ENCODE results near the gene ATXN1. TPM values are rescaled to one million over a fixed set of nuclear protein-coding genes. Genes with fewer than 3 reads are reported as not detected.

The ATXN1 gene
- total and polyA plus RNA-seq, 2 experiments from 2014 or later: 4.8 to 9.1 TPM

DNA sequence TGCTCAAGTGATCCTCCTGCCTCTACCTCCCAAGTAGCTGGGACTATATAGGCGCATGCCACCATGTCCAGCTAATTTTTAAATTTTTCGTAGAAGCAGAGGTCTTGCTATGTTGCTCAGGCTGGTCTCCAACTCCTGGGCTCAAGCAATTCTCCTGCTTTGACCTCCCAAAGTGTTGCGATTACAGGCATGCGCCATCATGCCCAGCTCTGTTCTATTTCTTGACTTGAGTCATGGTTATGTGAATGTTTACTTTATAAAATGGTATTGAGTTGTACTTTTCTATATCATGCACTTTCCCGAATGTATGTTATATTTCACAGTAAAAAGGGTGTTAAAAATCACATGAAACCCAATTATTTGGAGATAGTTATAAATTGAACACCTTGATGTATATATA, 17.3 kb upstream of the ATXN1 start (continued):
- TF ChIP-seq, protein P1, sequence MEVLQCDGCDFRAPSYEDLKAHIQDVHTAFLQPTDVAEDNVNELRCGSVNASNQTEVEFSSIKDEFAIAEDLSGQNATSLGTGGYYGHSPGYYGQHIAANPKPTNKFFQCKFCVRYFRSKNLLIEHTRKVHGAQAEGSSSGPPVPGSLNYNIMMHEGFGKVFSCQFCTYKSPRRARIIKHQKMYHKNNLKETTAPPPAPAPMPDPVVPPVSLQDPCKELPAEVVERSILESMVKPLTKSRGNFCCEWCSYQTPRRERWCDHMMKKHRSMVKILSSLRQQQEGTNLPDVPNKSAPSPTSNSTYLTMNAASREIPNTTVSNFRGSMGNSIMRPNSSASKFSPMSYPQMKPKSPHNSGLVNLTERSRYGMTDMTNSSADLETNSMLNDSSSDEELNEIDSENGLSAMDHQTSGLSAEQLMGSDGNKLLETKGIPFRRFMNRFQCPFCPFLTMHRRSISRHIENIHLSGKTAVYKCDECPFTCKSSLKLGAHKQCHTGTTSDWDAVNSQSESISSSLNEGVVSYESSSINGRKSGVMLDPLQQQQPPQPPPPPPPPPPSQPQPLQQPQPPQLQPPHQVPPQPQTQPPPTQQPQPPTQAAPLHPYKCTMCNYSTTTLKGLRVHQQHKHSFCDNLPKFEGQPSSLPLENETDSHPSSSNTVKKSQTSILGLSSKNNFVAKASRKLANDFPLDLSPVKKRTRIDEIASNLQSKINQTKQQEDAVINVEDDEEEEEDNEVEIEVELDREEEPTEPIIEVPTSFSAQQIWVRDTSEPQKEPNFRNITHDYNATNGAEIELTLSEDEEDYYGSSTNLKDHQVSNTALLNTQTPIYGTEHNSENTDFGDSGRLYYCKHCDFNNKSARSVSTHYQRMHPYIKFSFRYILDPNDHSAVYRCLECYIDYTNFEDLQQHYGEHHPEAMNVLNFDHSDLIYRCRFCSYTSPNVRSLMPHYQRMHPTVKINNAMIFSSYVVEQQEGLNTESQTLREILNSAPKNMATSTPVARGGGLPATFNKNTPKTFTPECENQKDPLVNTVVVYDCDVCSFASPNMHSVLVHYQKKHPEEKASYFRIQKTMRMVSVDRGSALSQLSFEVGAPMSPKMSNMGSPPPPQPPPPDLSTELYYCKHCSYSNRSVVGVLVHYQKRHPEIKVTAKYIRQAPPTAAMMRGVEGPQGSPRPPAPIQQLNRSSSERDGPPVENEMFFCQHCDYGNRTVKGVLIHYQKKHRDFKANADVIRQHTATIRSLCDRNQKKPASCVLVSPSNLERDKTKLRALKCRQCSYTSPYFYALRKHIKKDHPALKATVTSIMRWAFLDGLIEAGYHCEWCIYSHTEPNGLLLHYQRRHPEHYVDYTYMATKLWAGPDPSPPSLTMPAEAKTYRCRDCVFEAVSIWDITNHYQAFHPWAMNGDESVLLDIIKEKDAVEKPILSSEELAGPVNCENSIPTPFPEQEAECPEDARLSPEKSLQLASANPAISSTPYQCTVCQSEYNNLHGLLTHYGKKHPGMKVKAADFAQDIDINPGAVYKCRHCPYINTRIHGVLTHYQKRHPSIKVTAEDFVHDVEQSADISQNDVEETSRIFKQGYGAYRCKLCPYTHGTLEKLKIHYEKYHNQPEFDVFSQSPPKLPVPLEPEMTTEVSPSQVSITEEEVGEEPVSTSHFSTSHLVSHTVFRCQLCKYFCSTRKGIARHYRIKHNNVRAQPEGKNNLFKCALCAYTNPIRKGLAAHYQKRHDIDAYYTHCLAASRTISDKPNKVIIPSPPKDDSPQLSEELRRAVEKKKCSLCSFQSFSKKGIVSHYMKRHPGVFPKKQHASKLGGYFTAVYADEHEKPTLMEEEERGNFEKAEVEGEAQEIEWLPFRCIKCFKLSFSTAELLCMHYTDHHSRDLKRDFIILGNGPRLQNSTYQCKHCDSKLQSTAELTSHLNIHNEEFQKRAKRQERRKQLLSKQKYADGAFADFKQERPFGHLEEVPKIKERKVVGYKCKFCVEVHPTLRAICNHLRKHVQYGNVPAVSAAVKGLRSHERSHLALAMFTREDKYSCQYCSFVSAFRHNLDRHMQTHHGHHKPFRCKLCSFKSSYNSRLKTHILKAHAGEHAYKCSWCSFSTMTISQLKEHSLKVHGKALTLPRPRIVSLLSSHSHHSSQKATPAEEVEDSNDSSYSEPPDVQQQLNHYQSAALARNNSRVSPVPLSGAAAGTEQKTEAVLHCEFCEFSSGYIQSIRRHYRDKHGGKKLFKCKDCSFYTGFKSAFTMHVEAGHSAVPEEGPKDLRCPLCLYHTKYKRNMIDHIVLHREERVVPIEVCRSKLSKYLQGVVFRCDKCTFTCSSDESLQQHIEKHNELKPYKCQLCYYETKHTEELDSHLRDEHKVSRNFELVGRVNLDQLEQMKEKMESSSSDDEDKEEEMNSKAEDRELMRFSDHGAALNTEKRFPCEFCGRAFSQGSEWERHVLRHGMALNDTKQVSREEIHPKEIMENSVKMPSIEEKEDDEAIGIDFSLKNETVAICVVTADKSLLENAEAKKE (CRISPR knock-in tag; IDR thresholded peaks at IDR 0.05): no peak
- TF ChIP-seq REST (IDR thresholded peaks at IDR 0.05; ENCODE audit: unreplicated experiment): no peak

- no peaks in the 10 kb centered on the region for H3K27me3 ChIP-seq (ENCODE audit: insufficient read depth)
- no peak overlapping the region for H3K4me3 ChIP-seq
- no peaks in the 10 kb centered on the region for H3F3A ChIP-seq (replicated peaks; ENCODE audit: low read depth)
- Mint-ChIP-seq H3K27ac (no peak overlapping the region), H3K36me3 (ENCODE audit: low read depth) (no peaks in the 10 kb centered on the region), H3K9me3 (no peaks in the 10 kb centered on the region), H3K4me1 (peaks cover 9% of the 10 kb centered on the region), H3K4me3 (no peak overlapping the region), H3K27me3 (ENCODE audit: insufficient read depth, low read depth, poor library complexity) (peaks cover 3% of the 10 kb centered on the region)
- peaks cover 5% of the 10 kb centered on the region; the same call in 1 of the 2 replicates for H3K9me2 ChIP-seq (ENCODE audit: insufficient read depth)
- H2AFZ ChIP-seq: no peak overlapping the region
- H3K79me2 ChIP-seq (replicated peaks; ENCODE audit: insufficient read depth): no peaks in the 10 kb centered on the region
- DNase-seq (ENCODE audit: low spot score) (no peak), ATAC-seq (no peak)
- H3K4me2 ChIP-seq: no peak overlapping the region
- H3K36me3 ChIP-seq (ENCODE audit: insufficient read depth): no peaks in the 10 kb centered on the region
- H3K4me1 ChIP-seq (ENCODE audit: insufficient read depth): no peaks in the 10 kb centered on the region; the same call in 1 of the 2 replicates
- H4K20me1 ChIP-seq (replicated peaks; ENCODE audit: insufficient read depth): no peaks in the 10 kb centered on the region
- H3K27ac ChIP-seq (ENCODE audit: low read depth): no peak overlapping the region
- TF ChIP-seq JUNB (IDR thresholded peaks at IDR 0.05; ENCODE audit: unreplicated experiment): no peak
- no peak for TF ChIP-seq STAT1 (IDR thresholded peaks at IDR 0.05; ENCODE audit: unreplicated experiment)
- no peak for TF ChIP-seq ZNF331 (CRISPR knock-in tag; IDR thresholded peaks at IDR 0.05; ENCODE audit: low read depth)
- no peak for TF ChIP-seq EZH2phosphoT487 (IDR thresholded peaks at IDR 0.05; ENCODE audit: unreplicated experiment)
- no peak for TF ChIP-seq NANOG (IDR thresholded peaks at IDR 0.05; ENCODE audit: borderline replicate concordance)
- no peak for TF ChIP-seq ZNF114 (CRISPR knock-in tag; IDR thresholded peaks at IDR 0.05)
- no peak for TF ChIP-seq POLR2AphosphoS5 (IDR thresholded peaks at IDR 0.05; ENCODE audit: low read depth)
These were observed 16.5 kb upstream of the ATXN1 start for GRCh38 chr6:16777794-16778193.

Measured in GM23338 (cell line).